ACHN (cell line): Measurements from ENCODE around the gene INF2.
A peak's percentile ranks its signal among the peaks of the same experiment; 100 is the strongest.

Experiments used
- DNase-seq: peaks from one replicate; pipeline ENCODE4 v3.0.0-alpha.2; 2015
- in situ Hi-C: cut with HindIII; loops from 2 replicates; pipeline ENCODE4 v1.10.0; 2017; ENCODE audit warnings: low sequenced_read_pairs, low pct_ligation_motif_present, low pct_unique_long_range_greater_than_20kb

INF2 gene

DNA sequence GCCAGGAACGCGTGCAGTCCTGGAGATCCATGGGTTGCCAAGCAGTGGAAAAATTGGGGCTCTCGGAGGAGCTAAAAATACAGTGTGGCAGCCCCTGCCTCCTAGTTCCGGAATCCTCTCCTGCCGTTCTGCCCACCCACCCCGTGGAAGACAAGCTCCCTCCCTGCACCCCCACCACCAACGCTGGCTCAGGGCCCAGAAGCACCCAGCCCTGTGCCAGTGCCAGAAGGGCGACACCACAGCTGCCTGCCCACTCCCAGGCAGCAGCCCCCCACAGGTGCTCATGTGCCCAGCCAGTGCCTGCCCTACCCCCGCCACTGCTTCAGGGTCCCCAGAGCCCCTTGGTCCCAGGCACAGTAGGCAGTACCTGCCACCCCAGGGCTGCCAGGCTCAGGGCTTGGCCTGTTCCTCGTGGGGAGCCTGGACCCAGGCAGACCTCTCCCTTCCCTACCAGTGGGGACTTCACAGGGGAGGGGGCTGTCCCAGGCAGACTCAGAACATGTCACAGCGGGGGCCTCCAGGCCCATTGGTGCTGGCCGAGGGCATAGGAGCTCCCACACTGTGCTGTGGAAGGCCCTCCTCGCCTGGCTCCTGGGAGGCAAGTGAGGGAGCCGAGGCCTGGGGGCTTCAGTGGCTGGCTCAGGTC is 7.4 kb downstream of the INF2 start:
- in situ Hi-C loops = no loop called here
- DNase-seq = no peak

DNA sequence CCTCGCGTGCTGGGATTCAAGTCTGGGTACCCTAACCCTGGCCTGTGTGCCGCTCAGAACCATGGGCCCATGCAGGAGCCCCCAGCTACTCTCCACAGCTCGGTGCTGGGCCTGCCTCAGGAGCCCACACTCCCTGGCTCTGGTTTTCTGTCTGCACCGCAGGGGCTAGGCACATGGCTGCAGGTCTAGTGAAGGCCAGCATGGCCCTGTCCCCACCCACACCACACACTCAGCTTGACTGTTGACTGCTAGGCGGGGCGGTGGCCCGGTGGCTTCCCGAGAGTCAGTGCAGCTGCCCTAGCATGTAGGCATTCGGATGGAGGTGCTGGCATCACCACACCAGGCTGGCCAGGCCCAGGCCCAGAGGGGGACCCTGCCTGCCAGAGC is 7.9 kb downstream of the INF2 start:
- in situ Hi-C loops = no loop called here
- no peak for DNase-seq

DNA sequence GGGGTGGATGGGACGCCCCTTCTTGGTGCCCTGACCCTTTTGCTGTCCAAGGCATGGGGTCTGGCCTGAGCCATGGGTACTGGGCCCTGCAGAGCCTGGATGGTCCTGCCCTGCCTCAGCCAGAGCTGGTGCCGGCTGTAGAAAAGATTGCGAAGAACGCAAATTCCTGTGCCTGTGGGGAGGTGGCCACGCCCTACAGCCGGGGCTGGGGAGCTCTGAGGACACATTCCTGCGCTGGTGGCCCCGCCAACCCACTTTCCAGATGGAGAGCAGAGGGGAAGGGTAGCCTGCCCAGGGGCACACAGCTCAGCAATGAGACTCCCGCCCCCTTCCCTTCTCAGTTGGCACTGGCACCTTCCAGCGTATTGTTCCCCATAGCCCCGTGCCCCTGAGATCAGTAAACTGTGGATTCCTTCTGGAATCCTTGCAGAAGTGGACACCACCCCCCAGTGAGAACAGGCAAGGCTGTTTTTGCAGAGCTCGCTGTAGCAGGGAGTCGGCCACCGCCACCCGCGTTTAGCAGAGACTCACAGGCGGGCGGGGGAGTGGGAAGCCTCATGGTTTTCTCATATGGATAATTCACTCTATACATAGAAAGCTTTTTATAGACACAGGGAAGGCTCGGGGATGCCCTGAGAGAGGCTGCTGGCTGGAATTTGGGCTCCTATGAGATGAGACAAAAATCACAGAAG is 8.6 kb downstream of the INF2 start:
- in situ Hi-C loops = no loop called here
- no peak for DNase-seq

DNA sequence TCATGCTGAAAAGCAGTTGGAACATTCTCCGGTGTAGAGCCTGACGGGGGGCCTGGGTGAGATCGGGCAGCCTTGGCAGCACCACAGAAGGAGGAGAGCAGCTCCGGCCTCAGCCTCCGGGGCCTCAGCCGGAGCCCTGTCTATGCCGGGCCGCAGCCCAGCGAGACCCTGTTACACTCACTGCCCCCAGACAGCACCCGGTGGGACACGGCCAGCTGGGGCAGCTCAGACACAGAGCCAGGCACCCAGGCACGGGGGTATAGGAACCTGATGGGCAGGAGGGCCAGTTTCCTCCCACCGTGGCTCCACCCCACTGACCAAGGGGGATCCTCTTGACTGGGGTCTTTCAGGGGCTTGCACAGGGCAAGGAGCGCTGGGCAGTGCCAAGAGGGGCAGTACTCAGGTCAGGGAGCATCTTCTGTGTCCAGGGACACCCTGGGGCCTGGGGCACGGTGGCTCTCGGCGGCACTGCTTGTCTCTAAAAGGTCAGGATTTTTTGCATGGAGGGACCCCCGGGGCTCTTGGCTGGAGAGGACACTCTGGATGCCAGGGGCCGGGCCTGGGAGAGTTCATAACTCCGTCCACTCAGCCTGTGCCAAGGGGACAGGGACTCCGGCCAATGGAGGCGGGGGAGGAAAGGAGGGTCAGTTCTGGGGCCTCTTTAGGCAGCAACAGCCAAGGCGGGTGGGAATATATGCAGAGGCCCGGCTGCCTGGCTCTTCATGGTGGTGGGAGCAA is 9.4 kb downstream of the INF2 start:
- in situ Hi-C loops = no loop called here
- no peak for DNase-seq

DNA sequence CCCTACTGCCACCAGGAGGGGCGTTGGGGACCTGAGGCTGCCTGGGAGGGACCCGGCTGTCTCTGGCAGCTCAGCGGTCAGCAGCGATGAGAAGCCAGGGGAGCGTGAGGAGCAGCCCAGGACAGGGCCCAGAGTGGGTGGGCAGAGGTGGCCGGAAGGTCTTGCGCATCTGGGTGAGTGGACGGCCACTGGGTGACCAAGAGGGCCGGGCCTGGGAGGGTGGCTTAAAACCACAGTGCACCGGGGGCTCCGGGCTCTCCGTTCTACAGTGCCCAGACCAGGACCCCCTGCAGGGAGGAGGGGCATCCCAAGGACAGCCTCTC is 10.0 kb downstream of the INF2 start:
- in situ Hi-C loops = no loop called here
- no peak for DNase-seq

DNA sequence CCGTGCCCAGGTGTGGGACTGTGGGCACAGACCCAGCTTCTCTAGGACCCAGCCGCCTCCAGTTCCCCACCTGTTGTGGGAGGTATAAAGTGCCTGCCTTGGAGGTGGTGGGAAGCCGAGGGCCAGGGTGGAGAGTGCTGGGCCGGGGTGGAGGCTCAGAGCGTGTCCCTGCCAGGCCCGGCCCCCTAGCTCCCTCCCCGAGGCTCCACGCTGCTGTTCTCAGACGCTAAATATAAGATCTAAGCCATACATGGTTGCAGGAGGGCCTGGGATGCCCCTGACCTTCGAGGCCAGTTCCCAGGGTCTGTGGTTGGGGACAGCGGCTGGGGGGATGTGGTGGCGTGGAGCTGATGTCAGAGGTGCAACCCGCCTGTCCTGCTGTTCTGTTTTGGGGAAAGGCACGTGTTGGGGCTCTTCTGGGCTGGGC is 10.8 kb downstream of the INF2 start:
- in situ Hi-C loops = no loop called here
- no peak for DNase-seq

DNA sequence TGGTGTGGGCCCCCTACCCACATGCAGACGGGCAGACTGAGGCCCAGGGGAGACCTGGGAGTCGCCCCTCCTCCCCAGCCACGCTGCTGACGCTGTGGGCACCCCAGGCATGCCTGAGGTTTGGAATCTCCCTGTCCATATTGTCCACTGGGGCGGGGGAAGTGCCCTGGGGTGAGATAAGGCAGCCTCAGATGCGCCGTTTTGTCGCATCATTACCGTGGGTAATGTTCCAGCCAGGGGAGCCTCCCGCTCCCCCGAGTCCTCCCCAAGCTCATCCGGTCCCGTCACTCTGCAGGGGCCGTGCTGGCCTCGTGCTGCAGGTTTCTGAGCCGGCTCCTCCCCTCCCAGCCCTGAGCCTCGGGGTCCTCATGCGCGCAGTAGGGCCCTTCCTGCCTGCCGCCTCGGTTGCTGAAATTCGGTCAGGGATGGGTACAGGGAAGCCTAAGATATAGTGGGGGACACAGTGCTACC is 11.4 kb downstream of the INF2 start:
- no peak for DNase-seq
- in situ Hi-C loops = no loop called here

DNA sequence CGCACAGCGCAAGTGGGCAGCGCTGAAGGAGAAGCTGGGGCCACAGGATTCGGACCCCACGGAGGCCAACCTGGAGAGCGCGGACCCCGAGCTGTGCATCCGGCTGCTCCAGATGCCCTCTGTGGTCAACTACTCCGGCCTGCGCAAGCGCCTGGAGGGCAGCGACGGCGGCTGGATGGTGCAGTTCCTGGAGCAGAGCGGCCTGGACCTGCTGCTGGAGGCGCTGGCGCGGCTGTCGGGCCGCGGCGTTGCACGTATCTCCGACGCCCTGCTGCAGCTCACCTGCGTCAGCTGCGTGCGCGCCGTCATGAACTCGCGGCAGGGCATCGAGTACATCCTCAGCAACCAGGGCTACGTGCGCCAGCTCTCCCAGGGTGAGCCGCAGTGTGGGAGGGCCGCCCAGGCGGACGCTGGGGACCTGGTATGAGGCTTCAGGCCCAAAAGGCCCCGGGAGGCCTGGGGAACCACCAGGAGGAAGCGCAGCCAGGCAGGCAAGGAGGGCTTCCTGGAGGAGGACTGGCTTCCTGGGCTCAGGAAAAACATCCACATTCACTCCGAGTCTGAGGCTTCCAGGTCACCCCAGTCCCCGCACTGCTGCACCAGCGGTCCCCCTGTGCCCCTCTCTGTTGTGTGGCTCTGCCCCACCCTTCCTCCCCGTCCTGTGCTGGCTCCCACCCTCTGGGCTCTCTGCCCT is 12.1 kb downstream of the INF2 start:
- in situ Hi-C loops = no loop called here
- DNase-seq = no peak

DNA sequence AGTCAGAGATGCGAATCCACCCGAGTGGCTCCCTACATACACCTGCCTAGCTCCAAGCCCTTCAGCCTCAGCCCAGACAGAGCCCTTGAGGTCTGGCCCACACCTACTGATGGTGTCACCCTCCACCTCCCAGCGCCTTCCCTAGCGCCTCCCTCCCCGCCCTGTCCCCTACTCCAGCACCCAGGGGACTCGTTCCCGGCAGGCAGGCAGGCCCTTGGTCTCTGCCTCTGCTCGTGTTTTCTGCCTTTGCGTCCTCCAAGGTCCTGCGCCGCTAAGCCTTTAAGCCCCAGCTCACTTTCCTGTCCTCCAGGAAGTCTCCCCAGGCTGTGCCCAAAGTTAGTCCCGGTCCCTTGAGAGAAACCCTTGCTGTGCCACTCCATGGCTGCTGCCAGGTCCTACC is 12.7 kb downstream of the INF2 start:
- DNase-seq = no peak
- in situ Hi-C loops = no loop called here

DNA sequence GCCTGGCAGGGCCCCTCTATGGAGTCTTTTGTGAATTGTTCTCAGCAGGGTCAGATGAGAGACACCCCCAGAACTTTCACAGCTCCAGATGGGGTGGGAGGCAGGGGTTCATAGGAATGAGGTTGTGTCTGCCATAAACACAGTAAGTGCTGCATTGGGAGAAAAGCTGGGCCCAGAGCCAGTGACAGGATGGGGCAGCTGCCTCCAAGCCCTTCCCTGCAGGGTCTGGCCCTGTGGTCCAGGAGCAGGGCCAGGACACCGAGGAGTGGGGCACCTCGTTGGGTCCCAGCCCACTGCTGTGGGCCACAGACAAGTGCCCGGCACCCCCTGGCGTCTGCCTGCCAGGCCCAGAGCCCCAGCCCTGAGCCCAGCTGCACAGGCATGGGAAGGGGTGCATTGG is 13.3 kb downstream of the INF2 start:
- in situ Hi-C loops = no loop called here
- DNase-seq = no peak

DNA sequence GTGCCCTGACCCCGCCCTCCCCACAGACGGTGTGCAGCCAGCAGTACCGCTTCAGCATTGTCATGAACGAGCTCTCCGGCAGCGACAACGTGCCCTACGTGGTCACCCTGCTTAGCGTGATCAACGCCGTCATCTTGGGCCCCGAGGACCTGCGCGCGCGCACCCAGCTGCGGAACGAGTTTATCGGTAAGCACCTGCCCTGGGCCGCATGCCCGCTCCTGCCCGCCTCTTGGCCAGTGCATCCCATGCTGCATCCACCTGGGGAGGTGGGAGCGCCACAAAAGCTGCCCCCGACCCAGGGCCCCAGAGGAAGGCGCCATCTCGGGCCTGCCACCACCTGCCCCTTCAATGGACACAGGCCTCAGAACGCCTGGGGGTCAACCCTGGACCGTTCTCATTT is 13.9 kb downstream of the INF2 start:
- DNase-seq = no peak
- in situ Hi-C loops = no loop called here

DNA sequence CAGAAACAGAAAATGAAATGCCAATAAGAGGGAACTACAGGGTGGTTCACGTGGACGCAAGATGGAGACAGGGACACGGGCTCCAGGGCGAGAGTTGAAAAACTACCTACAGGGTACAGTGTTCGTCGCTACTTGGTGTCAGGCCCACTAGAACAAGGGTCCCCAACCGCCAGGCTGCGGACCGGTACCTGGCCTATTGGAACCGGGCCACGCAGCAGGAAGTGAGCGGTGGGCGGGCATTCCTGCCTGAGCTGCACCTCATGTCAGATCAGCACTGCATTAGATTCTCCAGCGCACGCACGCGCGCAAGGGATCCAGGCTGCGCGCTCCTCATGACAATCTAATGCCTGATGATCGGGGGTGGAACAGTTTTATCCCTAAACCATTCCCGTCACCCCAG is 14.8 kb downstream of the INF2 start:
- in situ Hi-C loops = no loop called here
- DNase-seq = no peak

DNA sequence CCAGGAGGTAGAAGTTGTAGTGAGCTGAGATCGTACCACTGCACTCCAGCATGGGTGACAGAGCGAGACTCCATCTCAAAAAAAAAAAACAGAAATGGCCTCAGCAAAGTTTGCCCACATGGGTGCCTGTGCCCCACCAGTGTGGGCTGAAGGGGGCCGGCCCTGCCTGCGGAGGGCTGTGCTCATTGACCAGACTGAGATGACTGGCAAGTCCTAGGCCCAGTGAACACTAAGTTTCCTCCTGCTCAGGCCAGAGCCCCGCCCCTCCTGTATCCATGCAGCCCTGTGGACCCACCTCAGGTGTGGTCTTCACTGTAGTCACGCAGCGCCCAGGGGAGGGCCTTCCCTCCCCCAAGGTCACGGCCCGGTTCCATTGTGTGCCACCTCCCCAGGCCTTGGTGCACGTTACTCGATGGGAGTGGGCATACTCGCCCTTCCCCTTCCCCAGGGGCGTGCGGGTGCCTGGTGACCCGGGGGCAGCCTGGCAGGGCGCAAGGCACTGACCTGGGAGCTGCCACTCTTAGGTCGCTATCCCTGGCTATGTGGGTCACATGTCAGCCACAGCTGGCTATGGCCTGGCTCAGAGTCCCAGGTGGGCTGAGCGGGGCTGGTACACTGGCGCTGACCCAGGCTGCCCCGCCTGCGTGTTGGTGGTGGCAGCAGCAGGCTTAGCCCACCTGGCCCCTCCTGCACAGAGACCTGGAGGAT is 16.1 kb downstream of the INF2 start:
- in situ Hi-C loops = no loop called here
- DNase-seq = no peak

DNA sequence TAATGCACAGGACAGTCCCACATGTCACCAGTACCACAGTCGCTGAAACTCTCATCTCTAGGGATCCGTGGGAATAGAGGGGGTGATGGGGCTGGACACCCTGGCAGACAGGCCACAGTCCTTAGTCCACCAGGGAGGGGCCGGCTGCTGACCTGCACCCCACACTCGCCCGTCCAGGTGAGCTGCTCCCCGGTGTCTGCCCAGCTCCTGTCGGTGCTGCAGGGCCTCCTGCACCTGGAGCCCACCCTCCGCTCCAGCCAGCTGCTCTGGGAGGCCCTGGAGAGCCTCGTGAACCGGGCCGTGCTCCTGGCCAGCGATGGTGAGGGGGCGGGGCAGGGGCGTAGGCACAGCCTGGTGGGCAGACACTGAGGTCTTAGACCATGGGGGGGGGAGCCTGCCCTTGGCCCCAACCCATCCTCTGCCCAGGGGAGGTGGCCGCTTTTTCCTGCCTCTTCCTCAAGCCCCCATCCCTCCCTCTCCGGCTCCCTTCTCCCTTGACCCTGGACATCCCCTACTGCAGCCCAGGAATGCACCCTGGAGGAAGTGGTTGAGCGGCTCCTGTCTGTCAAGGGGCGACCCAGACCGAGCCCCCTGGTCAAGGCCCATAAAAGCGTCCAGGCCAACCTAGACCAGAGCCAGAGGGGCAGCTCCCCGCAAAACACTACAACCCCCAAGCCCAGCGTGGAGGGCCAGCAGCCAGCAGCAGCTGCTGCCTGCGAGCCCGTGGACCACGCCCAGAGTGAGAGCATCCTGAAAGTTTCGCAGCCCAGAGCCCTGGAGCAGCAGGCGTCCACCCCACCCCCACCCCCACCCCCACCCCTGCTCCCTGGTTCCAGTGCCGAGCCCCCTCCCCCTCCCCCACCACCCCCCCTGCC is 17.6 kb downstream of the INF2 start:
- in situ Hi-C loops = no loop called here
- DNase-seq = no peak

DNA sequence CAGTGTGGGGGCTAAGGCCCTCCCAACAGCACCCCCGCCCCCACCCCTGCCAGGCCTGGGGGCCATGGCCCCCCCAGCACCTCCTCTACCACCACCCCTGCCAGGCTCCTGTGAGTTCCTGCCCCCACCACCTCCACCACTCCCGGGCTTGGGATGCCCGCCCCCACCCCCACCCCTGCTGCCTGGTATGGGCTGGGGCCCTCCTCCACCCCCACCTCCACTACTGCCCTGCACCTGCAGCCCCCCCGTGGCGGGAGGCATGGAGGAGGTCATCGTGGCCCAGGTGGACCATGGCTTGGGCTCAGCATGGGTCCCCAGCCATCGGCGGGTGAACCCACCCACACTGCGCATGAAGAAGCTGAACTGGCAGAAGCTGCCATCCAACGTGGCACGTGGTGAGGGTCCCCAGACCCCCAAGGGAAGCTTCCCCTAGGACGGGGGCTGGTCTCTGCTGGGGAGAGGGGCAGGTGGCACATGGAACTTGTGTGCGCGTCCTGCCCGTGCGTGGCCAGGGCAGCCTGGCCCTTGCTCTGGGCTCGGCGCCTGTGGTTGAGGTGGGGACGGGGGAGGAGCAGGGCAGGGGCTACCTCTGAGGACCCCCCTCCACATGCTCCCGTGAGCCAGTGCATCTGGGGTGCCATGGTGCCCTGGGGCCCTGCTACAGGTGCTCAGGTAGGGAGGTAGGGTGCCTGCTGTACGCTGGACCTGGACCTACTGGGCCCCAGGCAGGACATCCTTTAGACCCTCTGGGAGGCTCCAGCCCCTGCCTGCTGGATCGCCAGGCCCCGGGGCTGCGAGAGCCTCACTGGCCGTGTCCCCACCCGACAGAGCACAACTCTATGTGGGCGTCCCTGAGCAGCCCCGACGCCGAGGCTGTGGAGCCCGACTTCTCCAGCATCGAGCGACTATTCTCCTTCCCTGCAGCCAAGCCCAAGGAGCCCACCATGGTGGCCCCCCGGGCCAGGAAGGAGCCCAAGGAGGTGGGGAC is 18.5 kb downstream of the INF2 start:
- in situ Hi-C loops = no loop called here
- DNase-seq = no peak

DNA sequence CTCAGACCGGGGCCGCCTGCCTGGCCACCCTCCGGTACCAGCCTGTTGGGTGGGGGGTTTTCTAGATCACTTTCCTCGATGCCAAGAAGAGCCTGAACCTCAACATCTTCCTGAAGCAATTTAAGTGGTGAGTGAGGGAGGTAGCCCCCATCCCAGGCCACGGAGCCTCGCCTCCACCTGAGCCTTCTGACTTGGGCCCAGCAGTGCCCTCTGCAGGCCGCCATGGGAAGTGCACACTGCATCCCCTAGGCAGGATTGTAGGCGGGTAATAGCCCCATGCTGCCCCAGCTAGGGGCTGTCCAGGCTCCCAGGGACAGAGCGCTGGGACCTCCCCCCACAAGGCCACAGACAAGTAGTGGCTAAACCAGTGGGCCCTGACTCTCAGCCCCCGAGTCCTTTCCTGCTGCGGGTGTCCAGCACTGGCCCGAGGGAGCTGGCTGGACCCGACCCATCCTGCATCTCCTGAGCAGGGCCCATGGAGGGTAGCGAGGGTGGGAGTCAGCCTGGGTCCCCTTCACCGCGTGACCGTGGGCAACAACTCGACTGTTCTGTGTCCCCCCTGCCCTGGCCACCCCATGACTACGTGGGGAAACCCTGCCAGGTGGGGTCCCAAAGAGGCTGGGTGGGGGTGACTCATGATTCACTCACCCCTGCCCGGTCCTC is 19.3 kb downstream of the INF2 start:
- DNase-seq = peak; percentile 57
- in situ Hi-C loops = no loop called here
